ENCODE results near the gene KDM6A. TPM values are rescaled to one million over a fixed set of nuclear protein-coding genes. Genes with fewer than 3 reads are reported as not detected.

KDM6A gene
- total RNA-seq, 1 experiment from 2014 or later, result 40.9 TPM

- no peaks in the 10 kb centered on the region for H3K27me3 ChIP-seq (replicated peaks; ENCODE audit: insufficient read depth, low read depth, low read length, poor library complexity)
- H3K27ac ChIP-seq (ENCODE audit: low read depth, low read length, poor library complexity, severe bottlenecking), result no peak overlapping the region
- no peak overlapping the region for H3K4me3 ChIP-seq (ENCODE audit: low read depth, low read length, poor library complexity, severe bottlenecking)
- no peaks in the 10 kb centered on the region for H3K36me3 ChIP-seq (ENCODE audit: insufficient read depth, low read length, poor library complexity, severe bottlenecking)
- no peak for DNase-seq (ENCODE audit: low spot score)
- H3K4me1 ChIP-seq (ENCODE audit: insufficient read depth, low read length, poor library complexity, severe bottlenecking), result peaks cover 23% of the 10 kb centered on the region
- BruUV-seq (replicated peaks), result no TSS peak
- ChIA-PET CTCF (no interaction called here), POLR2A (ENCODE audit: low non-redundant PET) (no interaction called here)
- H3K9me3 ChIP-seq (ENCODE audit: low read depth, low read length, poor library complexity, severe bottlenecking), result no peaks in the 10 kb centered on the region
- TF ChIP-seq CTCF (conservative IDR thresholded peaks at IDR 0.05; ENCODE audit: low read depth, low read length) (no peak), EZH2 (IDR thresholded peaks at IDR 0.05; ENCODE audit: borderline replicate concordance, low read depth, low read length, poor library complexity, severe bottlenecking) (no peak)
- intact Hi-C loops (cut with micrococcal nuclease; ENCODE audit: unreplicated experiment), result no loop called here
Observed at GRCh38 chrX:45138525-45138924, 265.5 kb downstream of the KDM6A start.

GRCh38 chrX:45140812-45141211 lies 267.8 kb downstream of the KDM6A start:
- BruUV-seq (replicated peaks), result no TSS peak
- H3K27ac ChIP-seq (ENCODE audit: low read depth, low read length, poor library complexity, severe bottlenecking), result no peak overlapping the region
- CTCF ChIA-PET, result no interaction called here
- H3K9me3 ChIP-seq (ENCODE audit: low read depth, low read length, poor library complexity, severe bottlenecking), result no peaks in the 10 kb centered on the region
- H3K4me1 ChIP-seq (ENCODE audit: insufficient read depth, low read length, poor library complexity, severe bottlenecking), result peaks cover 24% of the 10 kb centered on the region
- H3K27me3 ChIP-seq (replicated peaks; ENCODE audit: insufficient read depth, low read depth, low read length, poor library complexity), result no peaks in the 10 kb centered on the region
- no peak for DNase-seq (ENCODE audit: low spot score)
- no peaks in the 10 kb centered on the region for H3K36me3 ChIP-seq (ENCODE audit: insufficient read depth, low read length, poor library complexity, severe bottlenecking)
- POLR2A ChIA-PET (ENCODE audit: low non-redundant PET), result no interaction called here
- H3K4me3 ChIP-seq (ENCODE audit: low read depth, low read length, poor library complexity, severe bottlenecking), result no peak overlapping the region
- TF ChIP-seq CTCF (conservative IDR thresholded peaks at IDR 0.05; ENCODE audit: low read depth, low read length) (no peak), EZH2 (IDR thresholded peaks at IDR 0.05; ENCODE audit: borderline replicate concordance, low read depth, low read length, poor library complexity, severe bottlenecking) (no peak)
- intact Hi-C loops (cut with micrococcal nuclease; ENCODE audit: unreplicated experiment), result no loop called here

- Histone ChIP-seq H3K4me1 (ENCODE audit: insufficient read depth, low read length, poor library complexity, severe bottlenecking) (peaks cover 24% of the 10 kb centered on the region), H3K36me3 (ENCODE audit: insufficient read depth, low read length, poor library complexity, severe bottlenecking) (no peaks in the 10 kb centered on the region), H3K27ac (ENCODE audit: low read depth, low read length, poor library complexity, severe bottlenecking) (peak overlapping the region; percentile 32), H3K27me3 (replicated peaks; ENCODE audit: insufficient read depth, low read depth, low read length, poor library complexity) (no peaks in the 10 kb centered on the region), H3K4me3 (ENCODE audit: low read depth, low read length, poor library complexity, severe bottlenecking) (no peak overlapping the region), H3K9me3 (ENCODE audit: low read depth, low read length, poor library complexity, severe bottlenecking) (no peaks in the 10 kb centered on the region)
- TF ChIP-seq CTCF (conservative IDR thresholded peaks at IDR 0.05; ENCODE audit: low read depth, low read length) (no peak), EZH2 (IDR thresholded peaks at IDR 0.05; ENCODE audit: borderline replicate concordance, low read depth, low read length, poor library complexity, severe bottlenecking) (no peak)
- CTCF ChIA-PET, result no interaction called here
- no TSS peak for BruUV-seq (replicated peaks)
- POLR2A ChIA-PET (ENCODE audit: low non-redundant PET), result no interaction called here
- intact Hi-C loops (cut with micrococcal nuclease; ENCODE audit: unreplicated experiment), result no loop called here
- peak; percentile 86 for DNase-seq (ENCODE audit: low spot score)
Observed at GRCh38 chrX:45142185-45142584, 269.2 kb downstream of the KDM6A start.

Measured in A673 (cell line).